Measurements from ENCODE around the gene SHC2.
"Not testable (repeated sequence)": the region's sequence is repeated elsewhere in the genome, so short reads cannot be mapped to it uniquely, and the experiment has no call there.

Gene SHC2

GRCh38 chr19:405121-405965 is 55.5 kb downstream of the SHC2 start:
- no peak for DNase-seq

- no peak for DNase-seq
Measured at GRCh38 chr19:403221-404027, 57.4 kb downstream of the SHC2 start.

GRCh38 chr19:402786-403185 is 58.0 kb downstream of the SHC2 start:
- DNase-seq: no peak

- no peak for DNase-seq
Measured at GRCh38 chr19:401866-402511, 58.8 kb downstream of the SHC2 start.

- DNase-seq: no peak
Measured at GRCh38 chr19:400976-401865, 59.6 kb downstream of the SHC2 start.

- DNase-seq: no peak
Measured at GRCh38 chr19:399370-399769, 61.5 kb downstream of the SHC2 start.

- DNase-seq: no peak
Measured at GRCh38 chr19:398719-399118, 62.1 kb downstream of the SHC2 start.

- DNase-seq: no peak
Measured at GRCh38 chr19:397941-398706, 62.7 kb downstream of the SHC2 start.

GRCh38 chr19:397321-397720 is 63.5 kb downstream of the SHC2 start:
- no peak for DNase-seq

- no peak for DNase-seq
Measured at GRCh38 chr19:395467-395866, 65.4 kb downstream of the SHC2 start.

GRCh38 chr19:394857-395256 is 66.0 kb downstream of the SHC2 start:
- not testable (repeated sequence) for DNase-seq

GRCh38 chr19:393560-393959 is 67.3 kb downstream of the SHC2 start:
- DNase-seq: not testable (repeated sequence)

GRCh38 chr19:392375-392970 is 68.4 kb downstream of the SHC2 start:
- no peak for DNase-seq

GRCh38 chr19:391726-392374 is 69.0 kb downstream of the SHC2 start:
- DNase-seq: no peak

- no peak for DNase-seq
Measured at GRCh38 chr19:391207-391557, 69.7 kb downstream of the SHC2 start.

- no peak for DNase-seq
Measured at GRCh38 chr19:390386-391206, 70.2 kb downstream of the SHC2 start.

- no peak for DNase-seq
Measured at GRCh38 chr19:389935-390289, 70.9 kb downstream of the SHC2 start.

GRCh38 chr19:389255-389934 is 71.4 kb downstream of the SHC2 start:
- no peak for DNase-seq

GRCh38 chr19:388691-389090 is 72.1 kb downstream of the SHC2 start:
- no peak for DNase-seq
